Left lung (tissue), 10 donors: ENCODE measurements around the gene WFDC5. TPM values are rescaled to one million over a fixed set of nuclear protein-coding genes. Genes with fewer than 3 reads are reported as not detected.
"Not testable (repeated sequence)": the region's sequence is repeated elsewhere in the genome, so short reads cannot be mapped to it uniquely, and the experiment has no call there.

Source experiments
- ATAC-seq: fragments of 200-7000 bp; cut with Tn5 transposase; one replicate; pipeline ENCODE4 v1.9.1; 2020; ENCODE audit warnings: moderate library complexity
- DNase-seq, 4 donors: peaks; one replicate each; pipeline ENCODE4 v3.0.0-alpha.2; 2013 to 2020
- H3K27ac ChIP-seq, 2 donors: fragments of 200-600 bp; sonication (generic) in 1 of 2; one replicate each; pipeline versions ENCODE4 v1.5.0 to v1.8.0; 2020 to 2021
- H3K27me3 ChIP-seq, 2 donors: fragments of 200-600 bp; sonication (generic) in 1 of 2; one replicate each; pipeline versions ENCODE4 v1.5.0 to v1.8.0; 2020 to 2021
- H3K36me3 ChIP-seq, 2 donors: fragments of 200-600 bp; sonication (generic) in 1 of 2; one replicate each; pipeline versions ENCODE4 v1.5.0 to v1.8.0; 2020 to 2021
- H3K4me1 ChIP-seq, 2 donors: fragments of 200-600 bp; one replicate each; pipeline ENCODE4 v1.8.0; 2021
- H3K4me3 ChIP-seq, 2 donors: fragments of 200-600 bp; sonication (generic) in 1 of 2; one replicate each; pipeline versions ENCODE4 v1.5.0 to v1.8.0; 2020 to 2021; ENCODE audit warnings: mild to moderate bottlenecking in 1 of 2
- H3K9me3 ChIP-seq, 2 donors: fragments of 200-600 bp; sonication (generic) in 1 of 2; one replicate each; pipeline versions ENCODE4 v1.5.0 to v1.8.0; 2020 to 2021
- intact Hi-C, 2 donors: fragments of 100-400 bp; cut with DNase I; formaldehyde crosslinking; loops; one replicate each; pipeline versions ENCODE4 v1.11.2 to v1.14.2; 2022
- polyA plus RNA-seq, 6 donors: library from polyadenylated mRNA; unstranded; fragments of 120-200 nt; gene quantifications; one replicate each; pipeline ENCODE4 v1.2.1, GENCODE V29; 2013; ENCODE audit not compliant: insufficient read length in 6 of 6
- total RNA-seq, 2 donors: library from RNA; stranded (reverse); fragmentation: NEBNext Ultra II Directional; extraction: Animal tissue kit (Norgen Biotek cat#: 25700); gene quantifications; one replicate each; pipeline ENCODE4 v1.2.1, GENCODE V29; 2021
- TF ChIP-seq, protein P1 (sequence below), 2 donors: fragments of 200-600 bp; sonication (generic) in 1 of 2; IDR thresholded peaks; one replicate each; pipeline versions ENCODE4 v1.5.0 to v1.8.0; 2021; ENCODE audit warnings: antibody characterized with exemption in 2 of 2
- donor health status: DM: no; HTN: yes; CAD: no.
- donor health status: DM: no; HTN: no; CAD: no.

The WFDC5 gene
- total and polyA plus RNA-seq, 8 donors = 0.32 to 0.37 TPM; not detected in 6

DNA sequence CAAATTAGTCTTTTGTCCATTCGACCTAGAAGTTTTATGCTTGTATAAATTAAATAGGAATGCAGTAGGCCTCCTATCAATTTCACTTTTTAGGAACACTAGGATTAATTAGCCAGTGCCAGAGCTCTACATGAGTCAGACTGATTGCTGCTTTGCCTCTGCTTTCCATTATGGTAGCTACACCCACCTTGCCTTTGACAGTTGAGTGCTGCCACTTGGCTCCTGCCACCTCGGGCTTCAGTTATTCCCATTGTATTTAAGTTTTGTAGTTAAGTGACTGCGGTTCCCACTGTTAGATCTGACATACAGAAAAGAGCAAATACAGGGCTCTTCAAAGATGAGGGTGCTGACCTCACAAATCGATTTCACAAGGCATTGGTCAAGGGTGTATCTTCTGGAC, 25.9 kb upstream of the WFDC5 start:
- H3K4me3 ChIP-seq = no peak overlapping the region
- H3K4me1 ChIP-seq = no peaks in the 10 kb centered on the region
- intact Hi-C loops = no loop called here
- H3K27me3 ChIP-seq = peaks cover 0 to 8% of the 10 kb centered on the region in 2 donors
- ATAC-seq = no peak
- H3K27ac ChIP-seq = no peak overlapping the region
- H3K36me3 ChIP-seq = no peaks in the 10 kb centered on the region
- no peaks in the 10 kb centered on the region for H3K9me3 ChIP-seq
- TF ChIP-seq, protein P1, sequence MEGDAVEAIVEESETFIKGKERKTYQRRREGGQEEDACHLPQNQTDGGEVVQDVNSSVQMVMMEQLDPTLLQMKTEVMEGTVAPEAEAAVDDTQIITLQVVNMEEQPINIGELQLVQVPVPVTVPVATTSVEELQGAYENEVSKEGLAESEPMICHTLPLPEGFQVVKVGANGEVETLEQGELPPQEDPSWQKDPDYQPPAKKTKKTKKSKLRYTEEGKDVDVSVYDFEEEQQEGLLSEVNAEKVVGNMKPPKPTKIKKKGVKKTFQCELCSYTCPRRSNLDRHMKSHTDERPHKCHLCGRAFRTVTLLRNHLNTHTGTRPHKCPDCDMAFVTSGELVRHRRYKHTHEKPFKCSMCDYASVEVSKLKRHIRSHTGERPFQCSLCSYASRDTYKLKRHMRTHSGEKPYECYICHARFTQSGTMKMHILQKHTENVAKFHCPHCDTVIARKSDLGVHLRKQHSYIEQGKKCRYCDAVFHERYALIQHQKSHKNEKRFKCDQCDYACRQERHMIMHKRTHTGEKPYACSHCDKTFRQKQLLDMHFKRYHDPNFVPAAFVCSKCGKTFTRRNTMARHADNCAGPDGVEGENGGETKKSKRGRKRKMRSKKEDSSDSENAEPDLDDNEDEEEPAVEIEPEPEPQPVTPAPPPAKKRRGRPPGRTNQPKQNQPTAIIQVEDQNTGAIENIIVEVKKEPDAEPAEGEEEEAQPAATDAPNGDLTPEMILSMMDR (IDR thresholded peaks at IDR 0.05) = no peak
- DNase-seq = no peak

DNA sequence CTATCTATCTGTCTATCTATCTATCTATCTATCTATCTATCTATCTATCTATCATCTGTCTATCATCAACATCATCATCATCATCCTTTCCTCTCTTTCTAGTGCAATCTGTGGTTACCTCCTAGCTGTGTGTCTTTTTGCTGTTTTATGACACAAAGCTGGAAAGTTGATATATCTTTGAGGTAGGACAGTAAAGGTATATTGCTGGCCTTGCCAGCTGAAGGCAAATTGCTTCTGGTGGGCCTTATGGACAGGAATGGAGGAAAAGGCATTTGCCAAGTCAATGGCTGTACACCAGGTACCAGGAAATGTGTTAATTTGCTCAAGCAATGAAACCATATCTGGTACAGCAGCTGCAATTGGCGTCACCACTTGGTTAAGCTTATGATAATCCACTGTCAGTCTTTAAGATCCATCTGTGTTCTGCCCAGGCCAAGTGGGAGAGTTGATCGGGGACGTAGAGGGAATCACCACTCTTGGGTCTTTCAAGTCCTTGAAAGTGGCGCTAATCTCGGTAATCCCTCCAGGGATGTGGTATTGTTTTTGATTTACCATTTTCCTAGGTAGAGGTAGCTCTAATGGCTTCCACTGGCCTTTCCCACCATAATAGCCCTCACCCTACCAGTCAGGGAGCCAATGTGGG, 24.9 kb upstream of the WFDC5 start:
- H3K27ac ChIP-seq, H3K9me3 ChIP-seq, DNase-seq, H3K27me3 ChIP-seq, H3K36me3 ChIP-seq, H3K4me3 ChIP-seq, ATAC-seq, H3K4me1 ChIP-seq, intact Hi-C loops: not testable (repeated sequence)

DNA sequence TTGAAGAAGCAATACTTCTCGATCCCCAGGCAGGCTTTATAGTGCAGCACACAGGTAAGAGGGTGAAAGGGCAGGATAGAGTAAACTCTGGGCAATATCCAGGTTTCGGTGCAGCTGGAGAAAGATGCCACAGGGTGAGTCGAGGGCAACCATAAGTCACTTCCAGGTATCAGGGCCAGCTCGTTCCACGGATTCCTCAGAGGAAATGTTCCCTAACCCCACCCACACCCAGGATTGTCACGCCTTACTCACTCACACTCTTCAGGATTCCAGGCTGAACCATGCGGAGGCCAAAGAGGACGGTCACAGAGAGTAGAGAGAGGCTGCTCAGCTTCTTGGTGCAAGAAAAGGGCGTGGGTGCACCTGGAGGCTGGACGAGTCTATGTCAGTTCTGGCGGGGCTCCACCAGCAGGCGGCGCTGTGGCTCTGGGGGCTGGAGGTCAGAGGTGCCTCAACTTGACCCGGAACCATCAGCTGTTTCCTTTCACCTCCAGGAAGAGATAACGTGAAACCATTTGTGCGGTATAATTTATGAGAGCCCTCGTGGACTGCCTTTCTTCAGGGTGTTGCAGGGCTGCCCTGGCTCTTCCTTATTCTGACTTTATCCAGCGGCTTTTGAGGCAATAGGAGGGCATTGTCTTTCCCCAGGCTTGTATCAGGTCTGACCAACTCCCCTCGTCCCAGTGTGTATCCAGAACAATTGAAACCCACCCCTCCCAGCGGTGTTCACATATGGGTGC, 23.8 kb upstream of the WFDC5 start:
- H3K27ac ChIP-seq = no peak overlapping the region
- peak in 2 of 4 donors; percentile 62 to 96 for DNase-seq

DNA sequence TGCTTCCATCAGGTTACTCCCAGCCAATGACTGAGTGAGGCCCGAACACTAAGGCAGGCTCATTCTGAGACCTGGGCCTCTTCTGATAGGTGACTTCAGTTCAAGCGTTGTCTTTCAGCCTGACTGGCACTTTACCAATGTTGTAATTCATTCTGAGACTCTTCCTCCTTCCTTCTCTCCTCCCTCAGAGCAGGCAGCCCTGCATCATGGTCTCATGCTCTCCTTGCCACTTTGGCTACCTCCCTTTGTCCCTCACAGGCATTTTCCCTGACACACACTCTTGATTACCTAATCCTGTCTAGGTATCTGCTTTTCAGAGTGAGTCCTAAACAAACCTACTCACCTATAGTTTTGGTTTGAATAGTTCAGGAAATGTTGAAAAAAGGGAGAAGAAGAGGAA, 21.9 kb upstream of the WFDC5 start:
- H3K4me1 ChIP-seq = no peaks in the 10 kb centered on the region
- no peaks in the 10 kb centered on the region for H3K27me3 ChIP-seq
- H3K27ac ChIP-seq = no peak overlapping the region
- H3K4me3 ChIP-seq = no peak overlapping the region
- DNase-seq (no peak), ATAC-seq (no peak)
- TF ChIP-seq, protein P1 (IDR thresholded peaks at IDR 0.05) = no peak
- H3K9me3 ChIP-seq = no peaks in the 10 kb centered on the region
- intact Hi-C loops = no loop called here
- no peaks in the 10 kb centered on the region for H3K36me3 ChIP-seq

More for the DNA sequence above, 23.8 kb upstream of the WFDC5 start:
- no peaks in the 10 kb centered on the region for H3K4me1 ChIP-seq
- H3K36me3 ChIP-seq = no peaks in the 10 kb centered on the region
- TF ChIP-seq, protein P1 (IDR thresholded peaks at IDR 0.05) = peak; percentile 32 to 84
- no peaks in the 10 kb centered on the region for H3K9me3 ChIP-seq
- intact Hi-C loops = no loop called here
- H3K4me3 ChIP-seq = no peak overlapping the region
- H3K27me3 ChIP-seq = no peaks in the 10 kb centered on the region
- peak; percentile 87 for ATAC-seq

DNA sequence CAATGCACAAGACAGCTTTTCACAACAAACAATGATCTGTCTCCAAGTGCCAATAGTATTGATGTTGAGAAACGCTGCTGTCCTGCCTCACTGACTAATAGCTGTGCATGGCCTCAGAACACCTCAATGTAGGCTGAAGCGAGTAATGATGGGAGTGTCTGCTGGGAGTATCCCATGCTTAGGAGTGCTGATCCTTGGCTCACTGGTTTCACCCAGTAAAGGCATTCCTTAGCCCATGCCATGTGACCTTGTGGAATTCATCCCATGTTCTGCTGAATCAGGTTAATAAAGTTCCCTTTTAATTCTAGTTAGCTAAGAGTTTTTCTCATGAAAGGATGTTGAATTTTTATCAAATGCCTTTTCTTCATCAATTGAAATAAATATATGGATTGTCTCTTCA, 13.1 kb upstream of the WFDC5 start:
- intact Hi-C loops = no loop called here
- Histone ChIP-seq H3K36me3 (no peaks in the 10 kb centered on the region), H3K27me3 (peaks cover 5 to 33% of the 10 kb centered on the region in 2 donors), H3K27ac (peak overlapping the region in 1 of 2 donors; percentile 40), H3K4me1 (no peaks in the 10 kb centered on the region), H3K4me3 (no peak overlapping the region), H3K9me3 (no peaks in the 10 kb centered on the region)
- ATAC-seq = peak; percentile 92
- DNase-seq = no peak
- TF ChIP-seq, protein P1 (IDR thresholded peaks at IDR 0.05) = no peak
